CD14-positive monocyte (primary cell): ENCODE results near the gene TSPAN18. TPM values are rescaled to one million over a fixed set of nuclear protein-coding genes. Genes with fewer than 3 reads are reported as not detected.

Source experiments
- DNase-seq, 3 donors: peaks; one replicate each; pipeline ENCODE4 v3.0.0-alpha.2; 2011 to 2022
- H2AFZ ChIP-seq: 2 replicates; pipeline ENCODE4 v1.6.0; 2012; ENCODE audit warnings: mild to moderate bottlenecking, low read depth, low read length, inconsistent platforms; ENCODE audit not compliant: insufficient read depth, poor library complexity, severe bottlenecking
- H3K27ac ChIP-seq, 2 donors: 1 replicate in 1 of 2; 2 replicates in 1 of 2; pipeline ENCODE4 v1.5.1; 2012 to 2013; ENCODE audit warnings: low read length in 2 of 2, control low read depth in 1 of 2, inconsistent platforms in 1 of 2, low read depth in 1 of 2, mild to moderate bottlenecking in 1 of 2
- H3K27me3 ChIP-seq, 2 donors: one replicate each; pipeline versions ENCODE4 v1.6.0 to v1.6.1; 2011 to 2013; ENCODE audit warnings: low read length in 2 of 2; ENCODE audit not compliant: control insufficient read depth in 2 of 2, insufficient read depth in 2 of 2
- H3K36me3 ChIP-seq, 2 donors: replicated peaks in 1 of 2; 1 replicate in 1 of 2; 2 replicates in 1 of 2; pipeline versions ENCODE4 v1.5.1 to v1.6.1; 2012 to 2013; ENCODE audit warnings: low read length in 2 of 2, control low read depth in 1 of 2, inconsistent platforms in 1 of 2, mild to moderate bottlenecking in 1 of 2; ENCODE audit not compliant: insufficient read depth in 2 of 2, control insufficient read depth in 1 of 2
- H3K4me1 ChIP-seq, 2 donors: 1 replicate in 1 of 2; 2 replicates in 1 of 2; pipeline versions ENCODE4 v1.5.1 to v1.6.1; 2012 to 2013; ENCODE audit warnings: low read length in 2 of 2, control low read depth in 1 of 2, inconsistent platforms in 1 of 2, mild to moderate bottlenecking in 1 of 2, moderate library complexity in 1 of 2; ENCODE audit not compliant: insufficient read depth in 2 of 2, control insufficient read depth in 1 of 2
- H3K4me2 ChIP-seq: replicated peaks from 2 replicates; pipeline ENCODE3; 2012; ENCODE audit warnings: low read length, moderate library complexity, mild to moderate bottlenecking; ENCODE audit not compliant: poor library complexity, severe bottlenecking; ENCODE audit errors: extremely low read depth
- H3K4me3 ChIP-seq, 3 experiments: fragments of 200-600 bp in 1 of 3; sonication (generic) in 1 of 3; replicated peaks in 1 of 3; 1 replicate in 2 of 3; 2 replicates in 1 of 3; pipeline ENCODE4 v1.5.1; 2011 to 2013; ENCODE audit warnings: low read length in 3 of 3, mild to moderate bottlenecking in 3 of 3, control low read depth in 2 of 3, low read depth in 2 of 3, inconsistent platforms in 1 of 3, moderate library complexity in 1 of 3
- H3K79me2 ChIP-seq: 2 replicates; pipeline ENCODE4 v1.6.0; 2012; ENCODE audit warnings: mild to moderate bottlenecking, control low read depth, inconsistent platforms, low read length, moderate library complexity; ENCODE audit not compliant: insufficient read depth
- H3K9ac ChIP-seq: 2 replicates; pipeline ENCODE4 v1.6.0; 2017; ENCODE audit warnings: low read length, mild to moderate bottlenecking; ENCODE audit not compliant: insufficient read depth, poor library complexity, severe bottlenecking
- H3K9me3 ChIP-seq, 2 donors: replicated peaks in 1 of 2; 1 replicate in 1 of 2; 2 replicates in 1 of 2; pipeline versions ENCODE4 v1.5.1 to v1.6.1; 2012 to 2013; ENCODE audit warnings: low read length in 2 of 2, control low read depth in 1 of 2; ENCODE audit not compliant: control insufficient read depth in 1 of 2, insufficient read depth in 1 of 2
- H4K20me1 ChIP-seq: 2 replicates; pipeline ENCODE4 v1.6.0; 2012; ENCODE audit warnings: mild to moderate bottlenecking, low read length, control low read depth, moderate library complexity; ENCODE audit not compliant: insufficient read depth
- H3K27ac Mint-ChIP-seq, 7 donors: one replicate each; pipeline ENCODE4 v1.8.0; 2020; ENCODE audit warnings: mild to moderate bottlenecking in 7 of 7, mixed read lengths in 7 of 7, moderate library complexity in 6 of 7, inconsistent platforms in 2 of 7
- H3K27me3 Mint-ChIP-seq, 3 donors: one replicate each; pipeline ENCODE4 v1.8.0; 2021 to 2022; ENCODE audit warnings: low read depth in 3 of 3, mild to moderate bottlenecking in 3 of 3, mixed read lengths in 3 of 3, moderate library complexity in 3 of 3, inconsistent platforms in 1 of 3
- H3K36me3 Mint-ChIP-seq, 2 donors: one replicate each; pipeline ENCODE4 v1.8.0; 2020; ENCODE audit warnings: mixed read lengths in 2 of 2, inconsistent platforms in 1 of 2, mild to moderate bottlenecking in 1 of 2
- H3K4me1 Mint-ChIP-seq: one replicate; pipeline ENCODE4 v1.8.0; 2020; ENCODE audit warnings: mild to moderate bottlenecking, mixed read lengths
- H3K4me3 Mint-ChIP-seq, 2 donors: one replicate each; pipeline ENCODE4 v1.8.0; 2020; ENCODE audit warnings: mild to moderate bottlenecking in 2 of 2, mixed read lengths in 2 of 2, moderate library complexity in 1 of 2
- H3K9me3 Mint-ChIP-seq, 7 donors: one replicate each; pipeline ENCODE4 v1.8.0; 2020 to 2022; ENCODE audit warnings: mixed read lengths in 7 of 7, mild to moderate bottlenecking in 6 of 7, moderate library complexity in 6 of 7, inconsistent platforms in 2 of 7
- CTCF ChIP-seq: fragments of 200-600 bp; IDR thresholded peaks from one replicate; pipeline ENCODE4 v1.8.0; 2022; ENCODE audit warnings: antibody characterized with exemption, mild to moderate bottlenecking
- WGBS: methylation state at CpG from one replicate; pipeline ENCODE4 v1.1.5; 2013; ENCODE audit warnings: missing lambda C conversion rate; ENCODE audit not compliant: insufficient coverage; 5-methylcytosine and 5-hydroxymethylcytosine counted together
- intact Hi-C, 2 donors: fragments of 100-400 bp; cut with micrococcal nuclease; formaldehyde crosslinking; loops; one replicate each; pipeline versions ENCODE4 v1.15.0 to v1.15.1; 2023
- polyA plus RNA-seq, 3 donors: library from polyadenylated mRNA; depleted of rRNA in 1 of 3; unstranded in 2 of 3; stranded (reverse) in 1 of 3; fragments of 300-500 nt in 2 of 3; fragments of >200 nt in 1 of 3; fragmentation: Illumina TruSeq in 2 of 3; gene quantifications; 1 replicate in 2 of 3; 2 replicates in 1 of 3; pipeline ENCODE4 v1.2.3, GENCODE V29; 2012 to 2021

Gene TSPAN18
- polyA plus RNA-seq, 3 donors, result not detected

DNA sequence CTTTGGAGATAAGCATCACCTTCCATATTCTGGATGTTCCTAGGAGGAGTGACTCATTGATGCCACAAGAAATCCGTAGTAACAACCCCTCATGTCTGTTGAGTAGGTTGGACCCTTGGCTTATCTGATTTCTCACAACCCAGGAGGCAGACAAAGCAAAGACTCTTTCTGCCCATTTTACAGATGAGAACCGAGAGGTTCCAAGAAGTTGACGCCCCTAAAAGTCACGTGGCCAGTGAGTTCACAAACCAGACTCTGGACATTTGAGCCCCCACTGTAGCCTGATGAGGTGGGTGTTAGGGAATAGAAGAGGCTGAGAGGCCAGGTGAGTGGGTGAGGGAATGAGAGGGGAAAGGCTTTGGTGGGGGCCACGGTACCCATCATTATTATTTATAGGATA, 70.3 kb downstream of the TSPAN18 start:
- intact Hi-C loops, result no loop called here
- H3K27me3 Mint-ChIP-seq, result peaks cover 3 to 19% (median 5%) of the 10 kb centered on the region in 3 donors
- no peak for DNase-seq

GRCh38 chr11:44797886-44798606, 71.3 kb downstream of the TSPAN18 start:
- Mint-ChIP-seq H3K27ac (no peak overlapping the region), H3K4me1 (no peaks in the 10 kb centered on the region), H3K9me3 (no peaks in the 10 kb centered on the region), H3K4me3 (no peak overlapping the region), H3K27me3 (peaks cover 6 to 15% (median 11%) of the 10 kb centered on the region in 3 donors), H3K36me3 (no peaks in the 10 kb centered on the region)
- Histone ChIP-seq H3K9me3 (no peaks in the 10 kb centered on the region), H3K4me2 (no peak overlapping the region), H3K9ac (no peak overlapping the region), H3K79me2 (no peaks in the 10 kb centered on the region), H3K27me3 (no peaks in the 10 kb centered on the region), H2AFZ (no peak overlapping the region), H3K4me3 (no peak overlapping the region), H4K20me1 (no peaks in the 10 kb centered on the region), H3K36me3 (no peaks in the 10 kb centered on the region), H3K4me1 (no peaks in the 10 kb centered on the region), H3K27ac (no peak overlapping the region)
- intact Hi-C loops, result no loop called here
- DNase-seq, result no peak
- WGBS, result 88% methylated on average over 6 of the region's 8 CpGs
- TF ChIP-seq CTCF, result no peak

More for the DNA sequence above, 70.3 kb downstream of the TSPAN18 start:
- H3K4me1 Mint-ChIP-seq, result no peaks in the 10 kb centered on the region
- H4K20me1 ChIP-seq, result no peaks in the 10 kb centered on the region
- H3K4me3 Mint-ChIP-seq, result no peak overlapping the region
- no peak overlapping the region for H3K9ac ChIP-seq
- no peak overlapping the region for H3K27ac Mint-ChIP-seq
- H3K9me3 ChIP-seq, result no peaks in the 10 kb centered on the region
- no peak overlapping the region for H3K4me3 ChIP-seq
- no peaks in the 10 kb centered on the region for H3K36me3 ChIP-seq
- H3K27me3 ChIP-seq, result no peaks in the 10 kb centered on the region
- H3K27ac ChIP-seq, result no peak overlapping the region
- H3K36me3 Mint-ChIP-seq, result no peaks in the 10 kb centered on the region
- no peaks in the 10 kb centered on the region for H3K79me2 ChIP-seq
- no peak overlapping the region for H2AFZ ChIP-seq
- 73% methylated on average over 2 of the region's 5 CpGs for WGBS
- no peak for TF ChIP-seq CTCF
- no peaks in the 10 kb centered on the region for H3K9me3 Mint-ChIP-seq
- H3K4me1 ChIP-seq, result no peaks in the 10 kb centered on the region
- no peak overlapping the region for H3K4me2 ChIP-seq
